ENCODE measurements around the gene PPP2R2D.

PPP2R2D gene

GRCh38 chr10:131923038-131923756 lies 22.4 kb downstream of the PPP2R2D start:
- no peak for TF ChIP-seq JUND (IDR thresholded peaks at IDR 0.05; ENCODE audit: low read depth)
- in situ Hi-C loops (cut with HindIII; ENCODE audit: low pct_unique_long_range_greater_than_20kb, low sequenced_read_pairs): no loop called here

GRCh38 chr10:131925011-131925649 lies 24.3 kb downstream of the PPP2R2D start:
- no peak for TF ChIP-seq JUND (IDR thresholded peaks at IDR 0.05; ENCODE audit: low read depth)
- peak in 1 of 2 experiments; percentile 64 for DNase-seq (ENCODE audit: low read depth in 1 of 2, low spot score in 1 of 2)
- in situ Hi-C loops (cut with HindIII; ENCODE audit: low pct_unique_long_range_greater_than_20kb, low sequenced_read_pairs): no loop called here

More at GRCh38 chr10:131923038-131923756, 22.4 kb downstream of the PPP2R2D start:
- no peak for DNase-seq (ENCODE audit: low read depth in 1 of 2, low spot score in 1 of 2)

GRCh38 chr10:131925716-131926115 lies 24.9 kb downstream of the PPP2R2D start:
- DNase-seq (ENCODE audit: low read depth in 1 of 2, low spot score in 1 of 2): no peak
- TF ChIP-seq JUND (IDR thresholded peaks at IDR 0.05; ENCODE audit: low read depth): no peak
- in situ Hi-C loops (cut with HindIII; ENCODE audit: low pct_unique_long_range_greater_than_20kb, low sequenced_read_pairs): no loop called here

GRCh38 chr10:131926253-131926652 lies 25.4 kb downstream of the PPP2R2D start:
- in situ Hi-C loops (cut with HindIII; ENCODE audit: low pct_unique_long_range_greater_than_20kb, low sequenced_read_pairs): no loop called here
- no peak for TF ChIP-seq JUND (IDR thresholded peaks at IDR 0.05; ENCODE audit: low read depth)
- DNase-seq (ENCODE audit: low read depth in 1 of 2, low spot score in 1 of 2): no peak

GRCh38 chr10:131926743-131927595 lies 26.2 kb downstream of the PPP2R2D start:
- no peak for TF ChIP-seq JUND (IDR thresholded peaks at IDR 0.05; ENCODE audit: low read depth)
- in situ Hi-C loops (cut with HindIII; ENCODE audit: low pct_unique_long_range_greater_than_20kb, low sequenced_read_pairs): no loop called here
- DNase-seq (ENCODE audit: low read depth in 1 of 2, low spot score in 1 of 2): no peak

GRCh38 chr10:131928248-131929095 lies 27.7 kb downstream of the PPP2R2D start:
- no peak for DNase-seq (ENCODE audit: low read depth in 1 of 2, low spot score in 1 of 2)

GRCh38 chr10:131929122-131929845 lies 28.5 kb downstream of the PPP2R2D start:
- no peak for TF ChIP-seq JUND (IDR thresholded peaks at IDR 0.05; ENCODE audit: low read depth)
- in situ Hi-C loops (cut with HindIII; ENCODE audit: low pct_unique_long_range_greater_than_20kb, low sequenced_read_pairs): no loop called here
- DNase-seq (ENCODE audit: low read depth in 1 of 2, low spot score in 1 of 2): no peak

More at GRCh38 chr10:131928248-131929095, 27.7 kb downstream of the PPP2R2D start:
- in situ Hi-C loops (cut with HindIII; ENCODE audit: low pct_unique_long_range_greater_than_20kb, low sequenced_read_pairs): no loop called here
- TF ChIP-seq JUND (IDR thresholded peaks at IDR 0.05; ENCODE audit: low read depth): no peak

GRCh38 chr10:131930150-131930549 lies 29.3 kb downstream of the PPP2R2D start:
- in situ Hi-C loops (cut with HindIII; ENCODE audit: low pct_unique_long_range_greater_than_20kb, low sequenced_read_pairs): no loop called here
- no peak for TF ChIP-seq JUND (IDR thresholded peaks at IDR 0.05; ENCODE audit: low read depth)
- DNase-seq (ENCODE audit: low read depth in 1 of 2, low spot score in 1 of 2): no peak

- TF ChIP-seq JUND (IDR thresholded peaks at IDR 0.05; ENCODE audit: low read depth): no peak
- in situ Hi-C loops (cut with HindIII; ENCODE audit: low pct_unique_long_range_greater_than_20kb, low sequenced_read_pairs): no loop called here
- DNase-seq (ENCODE audit: low read depth in 1 of 2, low spot score in 1 of 2): no peak
These were observed 29.9 kb downstream of the PPP2R2D start for GRCh38 chr10:131930586-131931330.

GRCh38 chr10:131931981-131932380 lies 31.2 kb downstream of the PPP2R2D start:
- no peak for DNase-seq (ENCODE audit: low read depth in 1 of 2, low spot score in 1 of 2)
- in situ Hi-C loops (cut with HindIII; ENCODE audit: low pct_unique_long_range_greater_than_20kb, low sequenced_read_pairs): no loop called here
- no peak for TF ChIP-seq JUND (IDR thresholded peaks at IDR 0.05; ENCODE audit: low read depth)
